Measurements from ENCODE around the gene CYTH4.

CYTH4 gene

GRCh38 chr22:37353839-37354238 lies 71.5 kb downstream of the CYTH4 start:
- no peak for DNase-seq

GRCh38 chr22:37354261-37354660 lies 72.0 kb downstream of the CYTH4 start:
- no peak for DNase-seq

- DNase-seq = no peak
Measured at GRCh38 chr22:37354670-37355069, 72.4 kb downstream of the CYTH4 start.

GRCh38 chr22:37355174-37355573 lies 72.9 kb downstream of the CYTH4 start:
- no peak for DNase-seq

- no peak for DNase-seq
Measured at GRCh38 chr22:37356922-37357321, 74.6 kb downstream of the CYTH4 start.

- DNase-seq = no peak
Measured at GRCh38 chr22:37357446-37358075, 75.3 kb downstream of the CYTH4 start.

- DNase-seq = no peak
Measured at GRCh38 chr22:37358386-37358785, 76.1 kb downstream of the CYTH4 start.

- no peak for DNase-seq
Measured at GRCh38 chr22:37358917-37359316, 76.6 kb downstream of the CYTH4 start.

- DNase-seq = no peak
Measured at GRCh38 chr22:37362621-37363020, 80.3 kb downstream of the CYTH4 start.

- no peak for DNase-seq
Measured at GRCh38 chr22:37363261-37363992, 81.1 kb downstream of the CYTH4 start.
